Measurements from ENCODE around the gene NXN.
"Not testable (repeated sequence)": the region's sequence is repeated elsewhere in the genome, so short reads cannot be mapped to it uniquely, and the experiment has no call there.

Gene NXN

DNA sequence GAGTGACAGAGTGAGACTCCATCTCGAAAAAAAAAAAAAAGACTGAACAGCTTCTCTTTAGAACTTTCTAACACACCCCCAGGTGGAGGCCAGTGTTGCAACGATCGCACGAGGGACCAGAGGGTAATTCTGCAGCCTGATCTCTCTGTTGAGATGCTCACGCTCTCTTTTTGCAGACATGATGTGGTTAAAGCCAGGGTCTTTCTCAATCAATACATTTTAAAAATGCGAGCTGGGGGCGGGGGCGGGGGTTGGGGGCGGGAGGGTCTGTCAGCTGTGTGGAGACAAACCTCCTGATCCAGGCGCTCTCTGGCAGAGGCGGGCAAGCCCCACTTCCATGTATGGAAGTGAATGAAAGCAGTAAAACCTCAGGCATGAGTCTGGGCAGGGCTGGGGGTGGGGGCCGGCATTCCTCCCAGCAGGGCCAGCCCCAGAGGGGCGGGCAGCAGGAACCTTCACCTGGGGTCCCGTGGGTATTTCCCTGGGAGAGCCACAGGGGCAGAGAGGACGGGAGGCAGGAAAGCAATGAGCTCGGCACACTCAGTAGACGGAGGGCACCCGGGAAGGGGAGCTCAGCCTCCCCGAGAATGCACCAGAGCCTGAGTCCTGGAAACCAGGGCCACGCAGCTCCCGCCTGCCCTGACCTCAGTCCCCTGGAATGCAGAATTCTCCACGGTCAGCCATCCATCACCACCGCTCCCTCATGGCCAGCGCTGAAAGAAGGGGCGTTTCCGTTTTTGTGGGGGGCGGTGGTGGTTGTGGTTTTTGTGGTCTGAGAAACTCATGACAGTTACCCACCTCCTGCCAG lies 28.0 kb downstream of the NXN start:
- no peak for DNase-seq

DNA sequence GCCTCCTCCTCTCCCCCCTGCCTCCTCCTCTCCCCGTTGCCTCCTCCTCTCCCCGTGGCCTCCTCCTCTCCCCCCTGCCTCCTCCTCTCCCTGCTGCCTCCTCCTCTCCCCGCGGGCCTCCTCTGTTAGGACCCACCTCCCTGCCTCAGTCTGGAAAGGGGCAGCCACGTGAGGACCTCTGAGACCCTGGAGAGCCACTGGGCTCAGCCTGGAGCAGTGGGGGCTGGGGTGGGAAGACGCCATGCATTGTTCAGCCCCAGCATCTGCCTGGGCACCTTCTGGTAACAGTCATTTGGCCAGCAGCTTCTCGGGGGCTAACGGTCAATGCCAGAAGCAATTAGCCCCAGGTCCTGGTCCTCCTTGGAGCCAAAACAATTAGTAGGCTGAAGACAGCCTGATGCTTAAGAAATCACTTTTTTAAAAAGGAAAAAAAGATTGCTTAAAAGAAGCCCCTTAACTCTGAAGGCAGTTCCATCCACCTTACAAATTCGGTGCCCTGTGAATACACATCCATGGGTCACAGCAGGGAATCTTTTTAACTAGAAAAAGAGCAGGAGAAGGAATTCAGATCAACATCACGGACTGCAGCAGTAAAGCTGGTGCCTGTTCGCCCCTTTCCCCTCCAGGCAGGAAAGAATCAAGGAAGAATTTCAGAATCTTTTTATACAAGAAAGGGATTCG lies 29.8 kb downstream of the NXN start:
- no peak for DNase-seq

DNA sequence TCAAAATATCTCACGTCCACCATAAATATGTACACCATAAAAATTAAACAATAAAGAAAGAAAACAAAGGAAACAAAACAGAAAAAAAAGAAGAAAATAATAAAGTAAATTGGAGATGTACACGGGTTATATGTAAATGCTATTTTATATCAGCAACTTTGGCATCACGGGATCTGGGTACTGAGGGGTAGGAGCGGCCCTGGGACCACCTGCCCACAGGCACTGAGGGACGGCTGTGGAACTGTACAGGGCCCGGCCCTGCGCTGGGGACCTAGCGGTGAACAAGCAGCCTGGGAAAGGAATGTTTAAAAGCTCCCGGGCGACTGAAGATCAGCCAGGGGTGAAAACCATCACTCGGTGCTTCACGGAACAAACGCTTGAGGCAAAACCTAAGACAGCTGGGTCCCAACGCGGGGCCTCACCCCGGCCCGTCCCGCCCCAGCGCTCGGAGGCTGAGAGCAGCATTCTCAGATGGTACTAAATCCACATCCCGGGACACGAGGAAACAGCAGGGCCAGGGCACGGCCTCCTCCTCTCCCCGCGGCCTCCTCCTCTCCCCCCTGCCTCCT lies 31.2 kb downstream of the NXN start:
- no peak for DNase-seq

DNA sequence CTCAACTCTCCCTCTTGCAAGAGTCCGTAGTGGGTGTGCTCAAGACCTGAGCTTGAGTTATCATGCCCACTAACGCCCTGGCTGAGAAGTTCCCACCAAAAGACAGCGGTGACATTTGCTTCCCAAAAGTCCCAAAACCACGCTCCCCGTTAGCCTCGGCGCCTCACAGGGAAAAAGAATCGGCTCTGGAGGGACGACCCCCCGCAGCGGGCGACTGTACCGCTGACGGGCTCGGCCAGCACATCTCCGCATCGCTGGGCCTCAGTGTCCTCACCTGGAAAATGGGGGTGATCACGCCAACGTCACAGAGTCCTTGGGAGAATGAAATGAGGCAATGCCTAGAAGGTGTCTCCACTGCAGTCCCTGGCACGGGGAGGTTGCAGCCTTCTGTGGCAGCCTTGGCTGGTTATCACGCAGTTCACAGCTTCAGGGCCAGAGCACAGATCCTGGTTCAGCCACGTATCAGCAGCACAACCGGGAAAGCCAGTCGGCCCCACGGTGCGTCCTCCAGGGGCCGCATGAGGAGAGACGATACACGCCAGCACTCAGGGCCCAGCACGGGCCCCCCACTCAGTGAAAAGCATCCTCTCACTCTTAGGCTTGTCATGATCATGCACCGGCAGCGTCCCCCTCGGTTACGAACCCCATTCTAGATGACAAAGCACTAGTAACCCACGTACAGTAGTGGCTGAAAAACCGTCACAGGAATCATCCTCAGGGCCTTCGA lies 32.9 kb downstream of the NXN start:
- no peak for DNase-seq

DNA sequence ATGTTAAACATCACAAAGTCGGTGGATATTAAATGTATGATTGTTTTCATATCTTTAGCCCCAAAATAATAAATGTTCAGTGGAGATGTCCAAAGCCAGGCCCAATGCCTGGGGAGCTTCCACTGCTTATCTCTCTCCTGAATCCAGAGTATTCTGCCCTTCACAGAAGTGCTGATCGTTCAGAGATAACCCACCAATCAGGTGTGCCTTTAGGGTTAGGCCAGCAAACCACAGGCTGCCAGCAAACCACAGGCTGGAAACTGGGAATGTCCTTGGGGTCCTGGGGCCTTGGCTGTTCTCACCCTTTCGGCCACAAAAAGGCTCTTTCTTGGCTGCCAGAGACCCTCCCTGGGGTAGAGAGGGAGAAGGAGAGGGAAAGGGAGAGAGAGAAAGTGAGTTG lies 33.9 kb downstream of the NXN start:
- DNase-seq: no peak

DNA sequence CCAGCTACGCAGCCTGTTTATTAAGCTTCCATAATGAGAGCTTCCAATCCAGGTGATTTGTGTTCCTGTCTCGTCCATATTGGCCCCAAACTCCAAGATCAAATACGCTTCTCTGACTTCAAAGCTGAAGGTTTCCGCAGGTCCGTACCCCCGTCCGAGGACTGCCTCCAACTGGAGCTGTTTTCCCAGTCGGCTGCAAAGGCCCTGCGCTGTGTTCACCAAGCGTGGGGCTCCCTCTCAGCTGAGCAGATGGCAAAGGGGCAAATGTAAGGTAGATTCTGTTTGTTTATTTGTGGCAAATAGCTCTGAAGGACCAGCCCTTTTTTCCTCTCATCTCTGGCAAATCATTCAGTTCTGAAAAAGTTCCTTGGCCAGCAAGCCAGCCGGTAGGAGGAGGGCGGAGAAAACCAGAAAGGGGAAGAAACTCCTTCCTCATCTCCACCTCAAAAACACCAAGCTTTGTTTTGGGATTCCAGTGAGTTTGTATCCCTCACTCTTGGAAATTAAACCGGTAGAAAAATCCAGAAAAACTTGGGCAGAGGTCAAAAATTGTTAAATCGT lies 35.2 kb downstream of the NXN start:
- no peak for DNase-seq

DNA sequence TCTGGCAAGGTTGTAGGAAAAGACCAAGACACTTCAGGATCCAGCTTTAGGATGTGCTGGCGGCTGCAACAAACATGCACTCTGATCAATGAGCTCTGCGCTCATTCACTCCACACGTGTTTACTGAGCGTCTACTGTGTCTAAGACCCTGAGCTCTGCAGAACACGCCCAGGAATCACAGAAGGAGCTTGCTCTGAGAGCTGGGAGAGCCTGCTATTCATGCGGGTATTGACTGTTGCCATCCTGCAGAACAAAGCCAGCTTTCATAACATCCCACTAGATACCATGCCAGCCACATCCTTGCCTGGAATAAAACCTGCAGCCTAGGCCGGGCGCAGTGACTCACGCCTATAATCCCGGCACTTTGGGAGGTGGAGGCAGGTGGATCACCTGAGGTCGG lies 44.1 kb downstream of the NXN start:
- DNase-seq: no peak

DNA sequence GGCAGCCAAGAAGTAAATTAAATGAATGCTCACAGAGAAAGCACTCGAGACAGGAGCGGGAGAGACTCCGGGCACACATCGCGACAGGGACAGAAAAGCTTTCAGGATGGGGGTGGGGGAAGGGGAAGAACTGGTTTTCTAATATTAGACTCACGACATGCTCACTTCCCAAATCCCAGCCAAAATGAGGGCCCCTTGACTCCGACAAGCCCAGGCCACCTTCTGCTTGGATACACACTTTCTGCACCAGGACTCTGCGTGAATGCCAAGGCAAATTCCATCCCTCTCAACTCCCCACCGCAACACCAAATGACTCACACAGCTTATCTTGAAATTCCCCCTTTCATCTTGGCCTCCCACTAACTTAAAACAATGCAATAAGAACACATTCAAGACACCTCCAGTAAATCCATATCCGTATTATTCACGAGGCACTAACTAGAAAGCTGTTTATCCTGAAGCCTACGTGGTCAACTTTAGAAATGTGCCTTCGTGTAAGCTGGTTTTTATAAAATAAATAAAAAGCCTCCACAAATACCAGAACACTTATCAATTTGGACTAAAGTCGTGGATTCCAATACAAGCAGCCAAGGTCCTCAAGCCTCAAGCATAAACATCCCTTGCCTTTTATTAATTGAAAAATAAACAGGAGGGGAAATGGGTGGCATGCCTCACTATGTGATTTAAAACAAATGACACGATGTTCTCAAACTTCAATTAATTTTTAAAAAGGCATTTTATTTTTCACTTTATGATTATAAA lies 46.1 kb downstream of the NXN start:
- DNase-seq: no peak

DNA sequence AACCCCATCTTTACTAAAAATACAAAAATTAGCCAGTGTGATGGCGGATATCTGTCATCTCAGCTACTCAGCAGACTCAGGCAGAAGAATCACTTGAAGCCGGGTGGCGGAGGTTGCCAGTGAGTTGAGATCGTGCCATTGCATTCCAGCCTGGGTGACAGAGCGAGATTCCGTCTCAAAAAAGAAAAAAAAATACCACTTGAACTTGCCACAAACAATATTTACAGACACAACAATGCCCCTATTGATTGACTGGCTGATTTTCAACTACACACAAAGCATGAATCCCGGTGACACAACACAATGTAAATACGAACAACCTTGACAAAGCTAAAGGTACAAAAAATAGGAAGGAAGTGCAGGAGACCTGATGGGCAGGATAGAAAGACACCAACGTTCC lies 49.3 kb downstream of the NXN start:
- DNase-seq: no peak

DNA sequence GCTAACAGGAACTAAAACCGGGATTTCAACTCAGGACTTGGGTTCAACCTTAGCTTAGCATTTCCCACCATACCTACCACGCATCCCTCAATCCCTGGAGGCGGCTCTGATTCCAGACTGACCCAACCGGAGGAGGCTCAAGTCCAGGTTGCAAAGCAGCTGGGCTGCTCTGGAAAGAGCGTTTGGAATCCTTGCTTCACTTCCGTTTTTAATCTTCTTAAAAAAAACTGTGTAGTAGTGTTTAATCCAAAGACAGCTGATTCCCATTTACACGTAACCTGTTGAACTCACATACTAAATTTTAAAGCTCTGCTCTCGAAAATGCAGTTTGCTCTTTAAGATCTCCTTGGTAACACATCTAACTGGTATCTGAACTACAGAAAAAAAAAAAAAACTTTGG lies 50.0 kb downstream of the NXN start:
- no peak for DNase-seq

DNA sequence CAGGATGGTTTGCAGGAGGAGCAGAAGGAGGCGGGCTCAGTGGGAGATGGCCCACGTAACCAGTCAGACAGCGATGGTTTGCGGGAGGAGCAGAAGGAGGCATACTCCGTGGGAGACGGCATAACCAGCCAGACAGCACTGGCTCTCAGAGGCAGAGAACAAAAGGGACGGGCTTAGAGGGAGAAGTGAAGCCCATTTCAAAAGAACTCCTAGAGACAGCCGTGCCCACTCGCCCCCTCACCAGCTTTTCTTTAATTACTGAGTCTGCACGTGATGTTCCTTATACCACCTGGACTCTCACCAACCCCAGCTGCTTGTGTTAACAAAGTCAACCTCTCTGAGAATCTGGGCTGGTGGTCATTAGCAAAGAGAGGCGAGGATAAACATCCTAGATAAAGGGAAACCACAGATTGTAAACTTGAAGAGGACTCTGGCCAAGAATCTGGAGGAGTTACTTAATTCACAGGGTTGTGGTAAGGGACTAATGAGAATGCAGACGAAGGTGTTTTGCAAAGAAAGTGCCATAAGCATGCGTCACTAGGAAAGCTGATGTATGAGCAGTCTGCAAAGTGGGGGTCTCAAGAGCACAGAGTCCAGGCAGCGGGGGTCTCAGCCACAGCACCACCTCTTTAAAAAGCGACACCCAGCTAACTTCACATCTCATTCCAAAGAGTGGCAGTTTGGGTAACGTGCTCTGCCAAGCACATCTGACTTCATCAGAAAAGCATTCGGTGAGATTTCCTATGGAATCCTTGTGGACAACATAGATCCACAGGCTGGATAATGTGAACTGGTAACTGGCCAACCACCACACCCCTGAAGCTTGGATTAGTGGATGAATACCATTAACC lies 51.7 kb downstream of the NXN start:
- no peak for DNase-seq

DNA sequence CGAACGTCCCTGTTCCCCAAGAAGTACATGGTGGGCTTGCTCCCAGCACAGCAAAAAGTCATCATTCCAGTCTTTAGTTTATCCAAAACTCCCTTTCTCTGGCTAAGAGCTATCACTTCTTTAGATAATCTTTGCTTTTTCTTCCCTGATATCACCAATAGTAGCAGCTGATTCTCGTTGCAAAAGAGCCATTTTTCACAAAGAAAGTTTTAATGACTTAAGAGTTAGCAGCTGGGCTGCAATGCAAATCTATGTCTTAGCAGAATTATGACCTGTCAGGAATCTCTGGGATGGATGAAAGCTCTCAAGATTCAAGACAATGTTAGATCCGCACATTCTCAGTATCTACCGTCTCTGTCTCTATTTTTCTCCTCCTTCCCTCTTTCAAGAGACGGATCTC lies 53.8 kb downstream of the NXN start:
- DNase-seq: no peak

DNA sequence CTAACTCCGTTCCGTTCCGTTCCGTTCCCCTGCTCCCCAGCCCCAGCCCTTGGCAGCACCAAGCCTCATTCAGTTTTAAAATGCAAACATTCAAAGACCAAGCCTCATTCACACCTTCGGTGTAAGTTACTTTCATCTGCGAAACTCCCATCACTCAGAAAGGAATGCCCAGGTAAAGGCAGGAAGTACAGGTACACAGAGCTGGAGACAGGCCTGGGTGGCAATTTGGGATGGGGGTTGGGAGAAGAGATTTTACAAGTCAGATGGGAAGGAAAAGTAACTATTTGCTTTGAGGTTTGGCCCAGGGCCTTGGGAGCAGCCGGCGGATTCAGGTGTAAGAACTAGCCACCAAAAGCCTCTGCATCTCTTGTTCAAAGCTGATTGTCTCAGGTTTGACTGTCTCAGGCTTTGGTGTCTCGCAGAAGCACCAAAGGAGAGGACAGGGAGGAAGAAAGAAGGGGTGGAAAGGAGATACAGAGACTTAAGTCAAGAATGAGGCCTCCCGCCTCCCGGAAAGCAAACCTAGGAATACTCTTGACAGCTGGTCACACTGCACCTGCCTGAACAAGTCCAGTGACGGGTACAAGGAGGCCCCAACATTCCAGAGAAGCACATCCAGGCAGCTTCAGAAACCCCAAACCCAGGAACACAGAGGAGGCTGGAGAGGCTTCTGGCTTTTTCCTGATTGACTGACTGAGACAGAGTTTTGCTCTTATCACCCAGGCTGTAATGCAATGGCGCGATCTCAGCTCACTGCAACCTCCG lies 54.7 kb downstream of the NXN start:
- DNase-seq: no peak

DNA sequence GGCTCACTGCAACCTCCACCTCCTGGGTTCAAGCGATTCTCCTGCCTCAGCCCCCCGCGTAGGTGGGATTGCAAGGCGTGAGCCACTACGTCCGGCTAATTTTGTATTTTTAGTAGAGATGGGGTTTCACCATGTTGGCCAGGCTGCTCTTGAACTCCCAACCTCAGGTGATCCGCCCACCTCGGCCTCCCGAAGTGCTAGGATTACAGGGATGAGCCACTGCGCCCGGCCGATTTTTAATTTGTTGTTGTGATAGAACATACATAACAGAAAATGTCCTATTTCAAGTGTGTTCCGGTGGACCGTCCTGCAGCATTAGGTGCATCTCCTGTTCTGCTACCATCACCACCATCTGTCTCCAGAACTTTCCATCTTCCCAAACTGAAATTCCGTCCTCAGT lies 55.3 kb downstream of the NXN start:
- DNase-seq: not testable (repeated sequence)

DNA sequence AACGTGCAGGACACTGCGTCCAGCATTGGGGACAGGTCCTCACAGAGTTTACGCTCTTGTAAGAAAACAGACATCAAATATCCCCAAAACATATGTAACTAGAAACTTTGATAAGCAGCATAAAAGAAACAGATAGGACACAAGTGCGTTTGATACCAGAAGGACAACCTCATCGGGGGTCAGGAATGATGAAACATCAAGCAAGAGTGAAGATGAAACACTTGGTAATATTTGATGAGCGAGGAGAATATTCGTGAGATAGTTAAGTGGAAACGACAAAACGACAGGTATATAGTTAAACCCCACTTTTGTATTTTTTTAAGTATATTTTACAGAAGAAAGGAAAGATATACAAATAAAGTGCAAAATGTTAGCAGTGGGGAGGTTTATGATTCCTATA lies 55.9 kb downstream of the NXN start:
- no peak for DNase-seq

DNA sequence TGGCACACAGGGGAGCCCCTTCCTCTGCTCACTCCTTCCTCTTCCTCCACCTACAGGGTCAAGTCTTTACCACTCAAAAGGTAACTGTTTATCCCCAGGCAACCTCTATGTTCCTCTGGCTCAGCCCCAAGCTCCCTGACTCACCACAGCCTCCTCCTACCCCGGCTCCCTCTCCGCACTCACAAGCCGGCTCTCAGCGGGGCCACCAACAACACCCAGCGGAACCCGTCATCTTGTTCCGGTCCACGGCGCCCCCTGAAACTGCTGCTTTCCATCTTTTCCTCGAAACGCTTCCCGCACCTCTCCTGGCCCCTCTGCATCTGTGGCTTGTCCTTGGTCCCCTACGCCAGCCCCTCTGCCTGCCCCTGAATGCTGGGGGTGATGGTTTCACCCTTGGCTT lies 58.4 kb downstream of the NXN start:
- DNase-seq: no peak

DNA sequence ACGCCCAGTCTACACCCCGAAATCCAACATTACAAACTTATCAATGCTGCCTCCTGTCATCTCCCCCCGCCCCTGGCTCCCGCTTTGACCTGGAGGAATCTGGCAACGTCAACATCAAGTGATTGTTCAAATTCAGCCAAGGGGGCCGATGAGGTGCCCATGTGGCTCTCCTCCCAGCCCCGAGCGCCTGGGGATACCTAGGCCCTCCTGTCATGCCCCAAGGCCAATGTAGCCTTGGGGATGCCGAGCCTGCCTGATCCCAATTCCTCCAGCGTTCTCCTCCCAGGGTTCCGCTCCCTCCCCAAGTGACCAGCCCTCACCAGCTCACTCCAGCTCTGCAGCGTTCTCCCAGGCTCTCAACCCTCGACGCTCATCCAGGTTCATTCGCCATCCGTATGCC lies 59.4 kb downstream of the NXN start:
- DNase-seq: no peak

DNA sequence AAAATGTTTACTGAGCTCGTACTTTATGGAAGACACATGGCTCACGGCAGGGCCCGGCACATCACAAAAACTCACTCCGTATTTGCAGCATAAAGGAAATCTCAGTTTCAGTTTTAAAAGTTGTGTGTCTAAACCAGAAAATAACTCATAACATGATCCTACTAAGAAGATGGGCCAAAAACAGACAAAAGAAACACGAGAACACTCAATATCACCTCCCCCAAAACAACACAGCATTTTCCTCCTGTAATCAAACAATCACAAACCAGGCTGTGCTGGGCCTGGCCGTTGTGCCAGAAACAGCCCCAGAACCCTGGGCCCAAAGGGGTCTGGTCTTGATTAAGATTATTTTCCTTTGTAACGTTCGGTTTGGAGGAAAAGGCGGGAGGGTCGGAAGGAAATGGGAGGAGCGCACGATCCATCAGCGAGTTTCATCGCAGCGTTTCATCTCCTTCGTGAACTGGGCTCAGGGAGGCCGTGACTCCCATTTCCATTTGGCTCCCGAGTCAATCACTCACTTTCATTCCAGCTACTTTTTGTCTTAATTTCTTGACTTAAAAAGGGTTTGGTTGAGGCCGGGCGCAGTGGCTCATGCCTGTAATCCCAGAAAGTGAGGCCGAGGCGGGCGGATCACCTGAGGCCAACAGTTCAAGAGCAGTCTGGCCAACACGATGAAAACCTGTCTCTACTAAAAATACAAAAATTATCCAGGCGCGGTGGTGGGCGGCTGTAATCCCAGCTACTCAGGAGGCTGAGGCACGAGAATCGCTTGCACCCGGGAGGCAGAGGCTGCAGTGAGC lies 61.4 kb downstream of the NXN start:
- no peak for DNase-seq

DNA sequence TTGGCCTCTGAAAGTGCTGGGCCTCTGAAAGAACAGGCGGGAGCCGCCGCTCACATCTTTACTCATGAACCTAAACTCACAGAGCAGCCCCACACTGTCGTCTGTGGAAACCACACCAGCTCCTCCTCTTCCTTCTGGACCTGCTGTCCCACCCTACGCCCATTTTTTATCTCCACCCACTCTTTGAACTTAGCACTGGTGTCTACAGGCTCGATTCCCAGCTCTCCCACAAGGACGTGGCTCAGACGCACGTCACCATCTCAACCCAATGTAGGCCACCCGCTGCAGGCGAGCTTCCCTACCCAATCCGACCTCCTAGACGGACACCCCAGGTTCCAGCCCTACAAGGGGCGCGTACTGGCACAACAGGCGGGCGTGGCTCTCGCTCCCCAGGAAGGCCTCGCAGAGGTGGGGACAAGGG lies 62.2 kb downstream of the NXN start:
- DNase-seq: no peak

DNA sequence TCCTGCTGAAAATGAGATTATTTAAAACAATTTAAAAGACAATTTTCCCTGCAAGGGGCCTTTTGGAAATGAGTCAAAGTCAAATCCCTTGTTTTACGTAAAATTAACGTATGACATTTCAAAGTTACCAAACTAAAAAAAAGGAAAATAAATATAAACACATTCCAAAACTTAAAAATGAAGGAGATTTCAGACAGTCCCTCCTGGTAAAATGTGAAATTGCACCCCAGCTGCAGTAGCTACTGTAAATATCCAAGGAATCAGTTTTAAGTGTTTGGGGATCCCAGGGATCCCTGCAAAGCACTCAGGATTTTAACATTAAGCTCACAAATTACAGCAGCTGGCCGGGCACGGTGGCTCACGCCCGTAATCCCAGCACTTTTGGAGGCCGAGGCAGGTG lies 63.3 kb downstream of the NXN start:
- no peak for DNase-seq

Measured in activated CD4-positive, alpha-beta T cell treated with anti-CD3 and anti-CD28 coated beads, Interleukin-2, amount 50 U/mL, for 16 hours (primary cell).